Measurements from ENCODE around the gene FBXO34. TPM values are rescaled to one million over a fixed set of nuclear protein-coding genes. Genes with fewer than 3 reads are reported as not detected.
A peak's percentile ranks its signal among the peaks of the same experiment; 100 is the strongest.

The FBXO34 gene
- total RNA-seq, 1 donor from 2014 or later: 32.4 TPM

- Mint-ChIP-seq H3K27ac (no peak overlapping the region), H3K4me3 (ENCODE audit: low read depth) (no peak overlapping the region), H3K4me1 (ENCODE audit: low read depth) (peaks cover 16% of the 10 kb centered on the region), H3K9me3 (ENCODE audit: low read depth) (no peaks in the 10 kb centered on the region), H3K36me3 (ENCODE audit: insufficient read depth) (peaks cover 8% of the 10 kb centered on the region), H3K27me3 (no peaks in the 10 kb centered on the region)
- DNase-seq (ENCODE audit: low spot score, unreplicated experiment): no peak
- TF ChIP-seq CTCF (IDR thresholded peaks at IDR 0.05; ENCODE audit: unreplicated experiment): no peak
These were observed 57.1 kb downstream of the FBXO34 start for GRCh38 chr14:55328317-55328716.

- DNase-seq (ENCODE audit: low spot score, unreplicated experiment): no peak
- Mint-ChIP-seq H3K4me3 (ENCODE audit: low read depth) (no peak overlapping the region), H3K4me1 (ENCODE audit: low read depth) (peaks cover 33% of the 10 kb centered on the region), H3K27me3 (no peaks in the 10 kb centered on the region), H3K27ac (no peak overlapping the region), H3K36me3 (ENCODE audit: insufficient read depth) (peaks cover 6% of the 10 kb centered on the region), H3K9me3 (ENCODE audit: low read depth) (no peaks in the 10 kb centered on the region)
- no peak for TF ChIP-seq CTCF (IDR thresholded peaks at IDR 0.05; ENCODE audit: unreplicated experiment)
These were observed 58.9 kb downstream of the FBXO34 start for GRCh38 chr14:55329999-55330710.

GRCh38 chr14:55332654-55333570 is 61.7 kb downstream of the FBXO34 start:
- peak overlapping the region; percentile 35 for H3K27ac Mint-ChIP-seq

GRCh38 chr14:55333711-55334485 is 62.7 kb downstream of the FBXO34 start:
- no peak for DNase-seq (ENCODE audit: low spot score, unreplicated experiment)
- Mint-ChIP-seq H3K36me3 (ENCODE audit: insufficient read depth) (no peaks in the 10 kb centered on the region), H3K4me1 (ENCODE audit: low read depth) (peaks cover 35% of the 10 kb centered on the region), H3K4me3 (ENCODE audit: low read depth) (peak overlapping the region; percentile 38), H3K27ac (peak overlapping the region; percentile 88), H3K9me3 (ENCODE audit: low read depth) (no peaks in the 10 kb centered on the region), H3K27me3 (no peaks in the 10 kb centered on the region)
- TF ChIP-seq CTCF (IDR thresholded peaks at IDR 0.05; ENCODE audit: unreplicated experiment): no peak

More at GRCh38 chr14:55332654-55333570, 61.7 kb downstream of the FBXO34 start:
- Mint-ChIP-seq H3K4me3 (ENCODE audit: low read depth) (no peak overlapping the region), H3K9me3 (ENCODE audit: low read depth) (no peaks in the 10 kb centered on the region), H3K27me3 (no peaks in the 10 kb centered on the region), H3K36me3 (ENCODE audit: insufficient read depth) (no peaks in the 10 kb centered on the region), H3K4me1 (ENCODE audit: low read depth) (peaks cover 37% of the 10 kb centered on the region)
- no peak for TF ChIP-seq CTCF (IDR thresholded peaks at IDR 0.05; ENCODE audit: unreplicated experiment)
- DNase-seq (ENCODE audit: low spot score, unreplicated experiment): no peak

- no peak for DNase-seq (ENCODE audit: low spot score, unreplicated experiment)
- Mint-ChIP-seq H3K36me3 (ENCODE audit: insufficient read depth) (no peaks in the 10 kb centered on the region), H3K4me3 (ENCODE audit: low read depth) (no peak overlapping the region), H3K4me1 (ENCODE audit: low read depth) (peaks cover 40% of the 10 kb centered on the region), H3K9me3 (ENCODE audit: low read depth) (no peaks in the 10 kb centered on the region), H3K27me3 (no peaks in the 10 kb centered on the region), H3K27ac (no peak overlapping the region)
- no peak for TF ChIP-seq CTCF (IDR thresholded peaks at IDR 0.05; ENCODE audit: unreplicated experiment)
These were observed 64.9 kb downstream of the FBXO34 start for GRCh38 chr14:55336162-55336561.
